ENCODE measurements around the gene RRP1B. TPM values are rescaled to one million over a fixed set of nuclear protein-coding genes. Genes with fewer than 3 reads are reported as not detected.

Gene RRP1B
- total and polyA plus RNA-seq, 11 donors, result 3.6 to 16.1 (median 9.5) TPM

DNA sequence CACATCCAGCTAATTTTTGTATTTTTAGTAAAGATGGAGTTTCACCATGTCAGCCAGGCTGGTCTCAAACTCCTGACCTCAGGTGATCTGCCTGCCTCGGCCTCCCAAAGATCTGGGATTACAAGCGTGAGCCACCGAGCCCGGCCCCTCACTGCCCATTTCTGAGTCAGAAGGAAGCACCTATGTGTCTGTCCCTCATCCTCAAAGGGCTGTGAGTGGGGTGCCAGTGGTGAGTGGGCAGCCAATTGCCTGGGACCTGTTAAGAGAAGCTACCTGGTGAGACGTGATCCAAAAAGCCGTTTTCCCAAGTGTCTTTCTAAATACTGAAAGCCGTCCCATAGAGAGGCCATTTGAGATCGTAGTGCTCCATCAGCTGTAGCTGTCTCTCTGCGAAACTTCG, 32.4 kb downstream of the RRP1B start:
- 92 to 96% (median 94%) methylated on average over 10 of the region's 10 CpGs for WGBS, 4 donors
- Histone ChIP-seq H3K27ac (no peak overlapping the region), H3K36me3 (peaks cover 0 to 98% (median 87%) of the 10 kb centered on the region in 9 donors), H3K4me1 (peaks cover 0 to 14% (median 0%) of the 10 kb centered on the region in 12 donors), H3K4me3 (no peak overlapping the region), H3K9me3 (no peaks in the 10 kb centered on the region), H3K27me3 (no peaks in the 10 kb centered on the region)
- TF ChIP-seq, protein P1, sequence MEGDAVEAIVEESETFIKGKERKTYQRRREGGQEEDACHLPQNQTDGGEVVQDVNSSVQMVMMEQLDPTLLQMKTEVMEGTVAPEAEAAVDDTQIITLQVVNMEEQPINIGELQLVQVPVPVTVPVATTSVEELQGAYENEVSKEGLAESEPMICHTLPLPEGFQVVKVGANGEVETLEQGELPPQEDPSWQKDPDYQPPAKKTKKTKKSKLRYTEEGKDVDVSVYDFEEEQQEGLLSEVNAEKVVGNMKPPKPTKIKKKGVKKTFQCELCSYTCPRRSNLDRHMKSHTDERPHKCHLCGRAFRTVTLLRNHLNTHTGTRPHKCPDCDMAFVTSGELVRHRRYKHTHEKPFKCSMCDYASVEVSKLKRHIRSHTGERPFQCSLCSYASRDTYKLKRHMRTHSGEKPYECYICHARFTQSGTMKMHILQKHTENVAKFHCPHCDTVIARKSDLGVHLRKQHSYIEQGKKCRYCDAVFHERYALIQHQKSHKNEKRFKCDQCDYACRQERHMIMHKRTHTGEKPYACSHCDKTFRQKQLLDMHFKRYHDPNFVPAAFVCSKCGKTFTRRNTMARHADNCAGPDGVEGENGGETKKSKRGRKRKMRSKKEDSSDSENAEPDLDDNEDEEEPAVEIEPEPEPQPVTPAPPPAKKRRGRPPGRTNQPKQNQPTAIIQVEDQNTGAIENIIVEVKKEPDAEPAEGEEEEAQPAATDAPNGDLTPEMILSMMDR (IDR thresholded peaks at IDR 0.05), result no peak
- TF ChIP-seq POLR2A (IDR thresholded peaks at IDR 0.05), result no peak
- ATAC-seq (no peak), DNase-seq (no peak)
- intact Hi-C loops (cut with DNase I), result no loop called here

DNA sequence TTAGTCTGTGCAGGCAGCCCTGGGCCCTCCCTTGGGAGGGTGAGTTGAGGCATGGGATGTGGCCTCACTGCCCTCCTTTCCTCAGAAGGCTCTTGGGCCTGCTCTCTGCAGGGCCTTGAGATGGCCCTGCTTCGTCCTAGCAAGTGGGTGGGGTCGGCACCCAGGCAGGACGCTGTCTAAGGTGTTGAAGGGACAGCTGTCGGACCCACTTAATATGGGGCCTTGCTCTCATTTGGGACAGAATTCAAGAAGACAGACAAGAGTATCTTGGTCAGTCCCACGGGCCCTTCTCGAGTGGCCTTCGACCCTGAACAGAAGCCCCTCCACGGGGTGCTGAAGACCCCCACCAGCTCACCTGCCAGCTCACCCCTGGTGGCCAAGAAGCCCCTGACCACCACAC, 33.6 kb downstream of the RRP1B start:
- Histone ChIP-seq H3K9me3 (no peaks in the 10 kb centered on the region), H3K27ac (no peak overlapping the region), H3K4me3 (no peak overlapping the region), H3K36me3 (peaks cover 0 to 91% (median 76%) of the 10 kb centered on the region in 9 donors), H3K4me1 (peaks cover 0 to 5% (median 0%) of the 10 kb centered on the region in 12 donors), H3K27me3 (no peaks in the 10 kb centered on the region)
- no peak for ATAC-seq
- TF ChIP-seq, protein P1 (IDR thresholded peaks at IDR 0.05), result no peak
- TF ChIP-seq POLR2A (IDR thresholded peaks at IDR 0.05), result no peak
- 93 to 100% (median 94%) methylated on average over 4 to 8 of the region's 8 CpGs for WGBS, 4 donors
- no peak for DNase-seq
- intact Hi-C loops (cut with DNase I), result no loop called here

DNA sequence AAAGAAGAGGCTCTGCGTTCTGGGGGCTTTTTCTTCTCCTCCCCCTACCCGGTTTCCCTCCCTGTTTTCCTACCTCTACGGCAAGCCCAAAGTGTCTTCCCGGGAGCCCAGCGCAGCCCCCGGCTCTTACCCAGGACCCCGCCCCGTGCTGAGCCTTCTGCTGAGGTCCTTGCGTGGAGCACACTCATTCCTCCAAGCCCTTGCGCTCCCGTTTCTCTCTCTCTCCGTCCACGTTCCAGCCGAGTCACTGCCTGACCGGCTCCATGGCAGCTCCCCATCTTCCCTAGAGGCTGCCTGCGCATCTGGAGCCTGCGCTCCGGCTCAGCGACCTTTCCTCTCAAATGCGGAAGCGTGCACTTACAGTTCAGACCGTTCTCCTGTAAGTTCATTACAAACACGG, 34.6 kb downstream of the RRP1B start:
- no peak for TF ChIP-seq POLR2A (IDR thresholded peaks at IDR 0.05)
- TF ChIP-seq, protein P1 (IDR thresholded peaks at IDR 0.05), result no peak
- no peak overlapping the region for H3K4me3 ChIP-seq
- no peak for ATAC-seq
- no peaks in the 10 kb centered on the region for H3K4me1 ChIP-seq
- no peaks in the 10 kb centered on the region for H3K9me3 ChIP-seq
- intact Hi-C loops (cut with DNase I), result no loop called here
- no peaks in the 10 kb centered on the region for H3K27me3 ChIP-seq
- 96 to 97% (median 96%) methylated on average over 23 of the region's 23 CpGs for WGBS, 4 donors
- DNase-seq, result no peak
- H3K27ac ChIP-seq, result no peak overlapping the region
- H3K36me3 ChIP-seq, result peaks cover 0 to 81% (median 65%) of the 10 kb centered on the region in 9 donors

DNA sequence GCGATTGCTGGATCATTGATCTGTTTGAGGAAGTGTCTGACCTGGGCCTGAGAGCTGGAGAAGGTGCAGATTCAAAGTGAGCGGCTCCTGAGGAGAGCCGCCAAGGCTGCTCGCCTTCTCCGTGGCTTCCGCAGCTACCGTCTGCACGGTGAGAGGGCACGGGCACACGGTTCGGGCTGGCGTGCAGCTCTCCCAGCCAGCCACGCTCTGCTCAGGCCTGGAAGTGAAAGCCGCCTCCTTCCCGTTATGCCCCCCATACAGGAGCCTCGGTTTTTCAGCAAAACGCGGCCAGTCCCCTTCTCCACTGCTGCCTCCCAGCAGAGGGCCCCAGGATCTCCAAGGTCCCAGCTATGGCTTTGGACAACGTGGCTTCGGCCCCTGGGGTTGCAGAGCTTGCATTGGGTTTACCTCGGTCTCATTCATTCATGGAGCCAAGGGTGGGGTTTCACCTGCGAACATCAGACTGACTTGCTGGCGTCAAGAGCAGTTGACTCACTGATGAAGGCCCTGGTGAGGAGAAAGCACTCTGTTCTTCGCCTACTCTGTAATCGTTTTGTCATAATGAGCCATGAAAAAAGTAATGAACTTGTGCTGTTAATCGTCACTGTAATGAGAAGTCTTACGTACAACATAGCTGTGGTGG, 35.2 kb downstream of the RRP1B start:
- TF ChIP-seq, protein P1 (IDR thresholded peaks at IDR 0.05), result no peak
- no peak for TF ChIP-seq POLR2A (IDR thresholded peaks at IDR 0.05)
- DNase-seq (no peak), ATAC-seq (no peak)
- H3K9me3 ChIP-seq, result no peaks in the 10 kb centered on the region
- no peaks in the 10 kb centered on the region for H3K4me1 ChIP-seq
- H3K27me3 ChIP-seq, result no peaks in the 10 kb centered on the region
- peaks cover 0 to 75% (median 60%) of the 10 kb centered on the region in 9 donors for H3K36me3 ChIP-seq
- no peak overlapping the region for H3K4me3 ChIP-seq
- H3K27ac ChIP-seq, result no peak overlapping the region
- WGBS, 4 donors, result 92 to 95% (median 94%) methylated on average over 25 to 27 of the region's 27 CpGs
- intact Hi-C loops (cut with DNase I), result no loop called here
